ENCODE data around the gene ERICH6B. TPM values are rescaled to one million over a fixed set of nuclear protein-coding genes. Genes with fewer than 3 reads are reported as not detected.
"Not testable (repeated sequence)": the region's sequence is repeated elsewhere in the genome, so short reads cannot be mapped to it uniquely, and the experiment has no call there.

ERICH6B gene
- total and polyA plus RNA-seq, 2 of the 8 experiments (the other 6 are each of a cell fraction or from before 2014, with no cell fraction given) = not detected

DNA sequence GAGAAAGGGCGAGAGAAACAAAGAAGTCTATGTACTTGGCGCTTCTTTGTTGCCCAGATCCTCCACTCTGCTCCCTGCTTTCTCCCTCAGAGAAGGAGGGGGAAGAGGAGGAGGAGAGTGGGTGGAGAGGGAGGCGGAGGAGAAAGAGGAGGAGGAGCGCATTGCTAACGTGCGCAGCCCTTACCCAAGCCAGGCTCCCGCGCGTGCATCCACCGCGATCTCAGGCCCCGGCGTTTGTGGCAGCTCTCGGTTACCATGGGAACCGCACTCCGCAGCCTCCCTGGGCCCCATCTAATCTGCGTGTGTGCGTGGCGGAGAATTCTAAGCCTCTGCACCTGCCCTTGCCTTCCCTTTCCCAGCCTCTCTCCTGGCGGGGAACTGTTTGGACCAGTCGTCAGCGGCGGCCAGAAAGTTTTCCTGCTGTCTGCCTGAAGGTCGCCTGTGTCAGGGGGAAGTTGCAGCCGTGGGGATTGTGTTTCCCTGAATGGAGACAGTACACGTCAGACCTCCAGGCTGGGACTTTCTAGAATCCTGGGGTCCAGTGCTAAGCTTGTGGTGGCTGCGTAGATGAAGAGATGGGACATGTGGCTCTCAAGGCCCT, at the start of gene ERICH6B (continued):
- TF ChIP-seq EZH2 (IDR thresholded peaks at IDR 0.05; ENCODE audit: low read depth, low read length, severe bottlenecking) (peak; percentile 31), NRF1 (IDR thresholded peaks at IDR 0.05; ENCODE audit: low read depth, low read length) (0 out of 2 replicates have a peak, but pooled peaks have one; percentile 2), SIN3A (conservative IDR thresholded peaks at IDR 0.05 in 1 of 2, IDR thresholded peaks at IDR 0.05 in 1 of 2; ENCODE audit: low read depth in 1 of 2, low read length in 2 of 2) (peak in 1 of 2 experiments; percentile 66; a peak in 1 of 4 replicates), POLR2A (IDR thresholded peaks at IDR 0.05; ENCODE audit: control extremely low read depth in 1 of 2, low read depth in 2 of 2, low read length in 2 of 2) (no peak), RBBP5 (IDR thresholded peaks at IDR 0.05; ENCODE audit: borderline replicate concordance, low read depth, low read length) (0 out of 2 replicates have a peak, but pooled peaks have one; percentile 68), CEBPB (IDR thresholded peaks at IDR 0.05; ENCODE audit: low read depth, low read length) (no peak), BACH1 (IDR thresholded peaks at IDR 0.05; ENCODE audit: low read length) (peak; percentile 48; the same call in 1 of the 2 replicates), SAP30 (IDR thresholded peaks at IDR 0.05; ENCODE audit: insufficient read depth, insufficient replicate concordance, low read length) (no peak)
- TF ChIP-seq, protein P1, sequence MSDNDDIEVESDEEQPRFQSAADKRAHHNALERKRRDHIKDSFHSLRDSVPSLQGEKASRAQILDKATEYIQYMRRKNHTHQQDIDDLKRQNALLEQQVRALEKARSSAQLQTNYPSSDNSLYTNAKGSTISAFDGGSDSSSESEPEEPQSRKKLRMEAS (IDR thresholded peaks at IDR 0.05) = peak; percentile 29; the same call in 1 of the 2 replicates

GRCh38 chr13:45662903-45663302, 47.4 kb upstream of the ERICH6B start:
- H3K56ac ChIP-seq (replicated peaks; ENCODE audit: insufficient read length, low read depth, low read length); H4K91ac ChIP-seq (replicated peaks; ENCODE audit: insufficient read length, low read length); H3K27me3 ChIP-seq (replicated peaks in 1 of 4; ENCODE audit: control insufficient read depth in 3 of 4, extremely low read depth in 1 of 4, insufficient read depth in 3 of 4, low read length in 3 of 4); H4K20me1 ChIP-seq (replicated peaks in 1 of 2; ENCODE audit: control insufficient read depth in 1 of 2, insufficient read depth in 2 of 2, low read length in 2 of 2); FAIRE-seq; H3K18ac ChIP-seq (ENCODE audit: extremely low read depth, low read length); H3K4me1 ChIP-seq (replicated peaks in 1 of 4; ENCODE audit: control insufficient read depth in 3 of 4, insufficient read depth in 4 of 4, low read length in 3 of 4); H2BK120ac ChIP-seq (replicated peaks; ENCODE audit: low read depth, low read length); H3K4me3 ChIP-seq (ENCODE audit: extremely low read depth in 1 of 4, insufficient read depth in 2 of 4, low read depth in 3 of 4, low read length in 4 of 4); H2AFZ ChIP-seq (ENCODE audit: low read length); H3K4me2 ChIP-seq (ENCODE audit: insufficient read depth in 1 of 2, low read depth in 2 of 2, low read length in 2 of 2); H3K4ac ChIP-seq (replicated peaks; ENCODE audit: insufficient read length, low read depth, low read length); H3K79me1 ChIP-seq (ENCODE audit: low read depth, low read length); H3K79me2 ChIP-seq (ENCODE audit: control insufficient read depth in 1 of 2, insufficient read depth in 2 of 2, low read length in 2 of 2); H3K27ac ChIP-seq (ENCODE audit: low read depth, low read length); H3K23me2 ChIP-seq (ENCODE audit: low read depth, low read length); H2BK15ac ChIP-seq (ENCODE audit: low read length); H2BK20ac ChIP-seq (ENCODE audit: low read length); H4K8ac ChIP-seq (ENCODE audit: extremely low read depth, insufficient read depth, low read length); H3K9me3 ChIP-seq (ENCODE audit: insufficient read depth in 2 of 2, low read depth in 1 of 2, low read length in 1 of 2); H2AK5ac ChIP-seq (ENCODE audit: low read depth, low read length); POLR2A ChIA-PET (ENCODE audit: partially characterized antibody); H2BK5ac ChIP-seq (ENCODE audit: low read depth, low read length); H2BK12ac ChIP-seq (ENCODE audit: low read depth, low read length); H3K23ac ChIP-seq (ENCODE audit: insufficient read length); H3K36me3 ChIP-seq (ENCODE audit: control insufficient read depth in 2 of 4, insufficient read depth in 4 of 4, low read length in 3 of 4); H3K14ac ChIP-seq (ENCODE audit: insufficient read length); CTCF ChIA-PET (ENCODE audit: partially characterized antibody); H3K9ac ChIP-seq (replicated peaks in 1 of 4; ENCODE audit: extremely low read depth in 1 of 4, low read depth in 3 of 4, low read length in 3 of 4); DNase-seq (ENCODE audit: low read depth in 1 of 2, low spot score in 2 of 2); H4K5ac ChIP-seq (ENCODE audit: insufficient read length, low read depth, low read length): not testable (repeated sequence)
- WGBS, 2 experiments (ENCODE audit: extremely low coverage in 1 of 2, insufficient coverage in 1 of 2, insufficient read length in 1 of 2, insufficient replicate concordance in 2 of 2, low coverage in 1 of 2, low lambda C conversion rate in 2 of 2, missing lambda C conversion rate in 1 of 2) = 100% methylated on average over 1 of the region's 1 CpG; no CpG with 5 or more reads in 1 of the 2 experiments
